GM12878 (cell line): Measurements from ENCODE around the gene KIF1C. TPM values are rescaled to one million over a fixed set of nuclear protein-coding genes. Genes with fewer than 3 reads are reported as not detected.
A peak's percentile ranks its signal among the peaks of the same experiment; 100 is the strongest.

Source experiments
- ASH2L ChIP-seq: fragments of 300-600, 200-600 bp; sonication (generic); IDR thresholded peaks from 2 replicates; pipeline ENCODE4 v1.6.1; 2017; ENCODE audit warnings: low read depth, mild to moderate bottlenecking, borderline replicate concordance
- BACH1 ChIP-seq: fragments of 450-650 bp; IDR thresholded peaks from 2 replicates; pipeline ENCODE4 v1.6.1; 2017; ENCODE audit warnings: mild to moderate bottlenecking, borderline replicate concordance
- CBFB ChIP-seq: IDR thresholded peaks from 2 replicates; pipeline ENCODE4 v1.6.1; 2016; ENCODE audit warnings: antibody characterized with exemption, low read depth
- CEBPB ChIP-seq, 2 experiments: fragments of 150-350 bp in 1 of 2; IDR thresholded peaks; 2 replicates each; pipeline ENCODE4 v1.6.1; 2012 to 2014; ENCODE audit warnings: low read depth in 2 of 2, low read length in 2 of 2, borderline replicate concordance in 1 of 2, inconsistent platforms in 1 of 2
- CHD4 ChIP-seq: fragments of 200-600 bp; sonication (generic); IDR thresholded peaks from 2 replicates; pipeline ENCODE4 v1.6.1; 2016; ENCODE audit warnings: mild to moderate bottlenecking
- DPF2 ChIP-seq: fragments of 450-650 bp; IDR thresholded peaks from 2 replicates; pipeline ENCODE4 v1.6.1; 2017; ENCODE audit warnings: mild to moderate bottlenecking
- EED ChIP-seq: sonication (generic); IDR thresholded peaks from 2 replicates; pipeline ENCODE4 v1.6.1; 2016; ENCODE audit warnings: antibody characterized with exemption, low read depth
- EP300 ChIP-seq, 2 experiments: fragments of 150-350 bp in 1 of 2; IDR thresholded peaks; 2 replicates each; pipeline ENCODE4 v1.6.1; 2011 to 2012; ENCODE audit warnings: low read depth in 2 of 2, low read length in 2 of 2, borderline replicate concordance in 1 of 2, improper control_type of control experiment in 1 of 2, inconsistent platforms in 1 of 2; ENCODE audit not compliant: control insufficient read depth in 1 of 2
- HDAC2 ChIP-seq: fragments of 200-600 bp; sonication (generic); IDR thresholded peaks from 2 replicates; pipeline ENCODE4 v1.6.1; 2017
- IKZF2 ChIP-seq, 2 experiments: fragments of 450-650 bp; IDR thresholded peaks; 2 replicates each; pipeline ENCODE4 v1.6.1; 2017; ENCODE audit warnings: mild to moderate bottlenecking in 2 of 2, moderate library complexity in 2 of 2
- POLR2A ChIP-seq: IDR thresholded peaks from 2 replicates; pipeline ENCODE4 v1.6.1; 2011; ENCODE audit warnings: low read depth, mild to moderate bottlenecking, low read length
- SMARCA5 ChIP-seq: fragments of 450-650 bp; IDR thresholded peaks from 2 replicates; pipeline ENCODE4 v1.6.1; 2017; ENCODE audit warnings: mild to moderate bottlenecking
- SUZ12 ChIP-seq: fragments of 200-600 bp; sonication (generic); IDR thresholded peaks from one replicate; pipeline ENCODE4 v1.6.1; 2018; ENCODE audit warnings: antibody characterized with exemption, mild to moderate bottlenecking; ENCODE audit not compliant: unreplicated experiment
- polyA plus RNA-seq, 11 experiments: library from polyadenylated mRNA; depleted of rRNA in 4 of 11; unstranded in 6 of 11; stranded (reverse) in 5 of 11; fragments of >200 nt; fragmentation: Nextera tagmentation in 4 of 11; fragmentation: Illumina TruSeq in 1 of 11; extraction: Ambion mirVana in 4 of 11; extraction: Trizol in 1 of 11; gene quantifications; 1 replicate in 1 of 11; 2 replicates in 10 of 11; pipeline versions ENCODE4 v1.2.1 to v1.2.3, GENCODE V29; 2011 to 2016; ENCODE audit warnings: inconsistent platforms in 2 of 11, missing spikeins in 2 of 11, low read depth in 1 of 11
- total RNA-seq, 4 experiments: library from RNA; depleted of rRNA in 3 of 4; stranded (reverse); fragments of >200 nt in 3 of 4; fragmentation: Illumina TruSeq in 1 of 4; extraction: Trizol in 1 of 4; gene quantifications; 2 replicates each; pipeline versions ENCODE4 v1.2.1 to v1.2.3, GENCODE V29; 2013 to 2021
- TF ChIP-seq, protein P1 (sequence below): fragments of 450-650 bp; IDR thresholded peaks from 2 replicates; pipeline ENCODE4 v1.6.1; 2016; ENCODE audit warnings: mild to moderate bottlenecking, moderate library complexity, borderline replicate concordance
- TF ChIP-seq, protein P2 (sequence below): fragments of 450-650 bp; formaldehyde crosslinking; IDR thresholded peaks from 2 replicates; pipeline ENCODE4 v1.4.0; 2020; ENCODE audit warnings: mild to moderate bottlenecking, moderate library complexity
- TF ChIP-seq, protein P3 (sequence below): fragments of 450-650 bp; IDR thresholded peaks from 2 replicates; pipeline ENCODE4 v1.6.1; 2017; ENCODE audit warnings: mild to moderate bottlenecking, moderate library complexity

KIF1C gene
- total and polyA plus RNA-seq, 10 of the 15 experiments (the other 5 are each of a cell fraction or from before 2014, with no cell fraction given): 1.4 to 65.9 (median 21.1) TPM

GRCh38 chr17:4967539-4968485, 29.9 kb upstream of the KIF1C start, which contains the start of gene SPAG7 (continued):
- no peak; the same call in none of the 2 replicates for TF ChIP-seq DPF2
- 0 out of 4 replicates have a peak, but pooled peaks of 1 of the 2 experiments have one; percentile 39 for TF ChIP-seq EP300 (IDR thresholded peaks at IDR 0.05; ENCODE audit: borderline replicate concordance in 1 of 2, control insufficient read depth in 1 of 2, low read depth in 2 of 2, low read length in 2 of 2)
- peak; percentile 54 to 58; a peak in 3 of 4 replicates for TF ChIP-seq IKZF2 (IDR thresholded peaks at IDR 0.05)
- peak; percentile 72; the same call in 1 of the 2 replicates for TF ChIP-seq CBFB
- peak; percentile 87 for TF ChIP-seq POLR2A
- TF ChIP-seq CEBPB (IDR thresholded peaks at IDR 0.05; ENCODE audit: borderline replicate concordance in 1 of 2, low read depth in 2 of 2, low read length in 2 of 2): no peak
- TF ChIP-seq SUZ12: no peak
- 0 out of 2 replicates have a peak, but pooled peaks have one; percentile 77 for TF ChIP-seq ASH2L
- TF ChIP-seq SMARCA5: peak; percentile 57; the same call in 1 of the 2 replicates
- TF ChIP-seq, protein P1, sequence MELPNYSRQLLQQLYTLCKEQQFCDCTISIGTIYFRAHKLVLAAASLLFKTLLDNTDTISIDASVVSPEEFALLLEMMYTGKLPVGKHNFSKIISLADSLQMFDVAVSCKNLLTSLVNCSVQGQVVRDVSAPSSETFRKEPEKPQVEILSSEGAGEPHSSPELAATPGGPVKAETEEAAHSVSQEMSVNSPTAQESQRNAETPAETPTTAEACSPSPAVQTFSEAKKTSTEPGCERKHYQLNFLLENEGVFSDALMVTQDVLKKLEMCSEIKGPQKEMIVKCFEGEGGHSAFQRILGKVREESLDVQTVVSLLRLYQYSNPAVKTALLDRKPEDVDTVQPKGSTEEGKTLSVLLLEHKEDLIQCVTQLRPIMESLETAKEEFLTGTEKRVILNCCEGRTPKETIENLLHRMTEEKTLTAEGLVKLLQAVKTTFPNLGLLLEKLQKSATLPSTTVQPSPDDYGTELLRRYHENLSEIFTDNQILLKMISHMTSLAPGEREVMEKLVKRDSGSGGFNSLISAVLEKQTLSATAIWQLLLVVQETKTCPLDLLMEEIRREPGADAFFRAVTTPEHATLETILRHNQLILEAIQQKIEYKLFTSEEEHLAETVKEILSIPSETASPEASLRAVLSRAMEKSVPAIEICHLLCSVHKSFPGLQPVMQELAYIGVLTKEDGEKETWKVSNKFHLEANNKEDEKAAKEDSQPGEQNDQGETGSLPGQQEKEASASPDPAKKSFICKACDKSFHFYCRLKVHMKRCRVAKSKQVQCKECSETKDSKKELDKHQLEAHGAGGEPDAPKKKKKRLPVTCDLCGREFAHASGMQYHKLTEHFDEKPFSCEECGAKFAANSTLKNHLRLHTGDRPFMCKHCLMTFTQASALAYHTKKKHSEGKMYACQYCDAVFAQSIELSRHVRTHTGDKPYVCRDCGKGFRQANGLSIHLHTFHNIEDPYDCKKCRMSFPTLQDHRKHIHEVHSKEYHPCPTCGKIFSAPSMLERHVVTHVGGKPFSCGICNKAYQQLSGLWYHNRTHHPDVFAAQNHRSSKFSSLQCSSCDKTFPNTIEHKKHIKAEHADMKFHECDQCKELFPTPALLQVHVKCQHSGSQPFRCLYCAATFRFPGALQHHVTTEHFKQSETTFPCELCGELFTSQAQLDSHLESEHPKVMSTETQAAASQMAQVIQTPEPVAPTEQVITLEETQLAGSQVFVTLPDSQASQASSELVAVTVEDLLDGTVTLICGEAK: peak; percentile 51; the same call in 1 of the 2 replicates
- TF ChIP-seq CHD4: no peak
- TF ChIP-seq EED: no peak
- TF ChIP-seq BACH1: 0 out of 2 replicates have a peak, but pooled peaks have one; percentile 38
- TF ChIP-seq HDAC2: no peak
- TF ChIP-seq, protein P2, sequence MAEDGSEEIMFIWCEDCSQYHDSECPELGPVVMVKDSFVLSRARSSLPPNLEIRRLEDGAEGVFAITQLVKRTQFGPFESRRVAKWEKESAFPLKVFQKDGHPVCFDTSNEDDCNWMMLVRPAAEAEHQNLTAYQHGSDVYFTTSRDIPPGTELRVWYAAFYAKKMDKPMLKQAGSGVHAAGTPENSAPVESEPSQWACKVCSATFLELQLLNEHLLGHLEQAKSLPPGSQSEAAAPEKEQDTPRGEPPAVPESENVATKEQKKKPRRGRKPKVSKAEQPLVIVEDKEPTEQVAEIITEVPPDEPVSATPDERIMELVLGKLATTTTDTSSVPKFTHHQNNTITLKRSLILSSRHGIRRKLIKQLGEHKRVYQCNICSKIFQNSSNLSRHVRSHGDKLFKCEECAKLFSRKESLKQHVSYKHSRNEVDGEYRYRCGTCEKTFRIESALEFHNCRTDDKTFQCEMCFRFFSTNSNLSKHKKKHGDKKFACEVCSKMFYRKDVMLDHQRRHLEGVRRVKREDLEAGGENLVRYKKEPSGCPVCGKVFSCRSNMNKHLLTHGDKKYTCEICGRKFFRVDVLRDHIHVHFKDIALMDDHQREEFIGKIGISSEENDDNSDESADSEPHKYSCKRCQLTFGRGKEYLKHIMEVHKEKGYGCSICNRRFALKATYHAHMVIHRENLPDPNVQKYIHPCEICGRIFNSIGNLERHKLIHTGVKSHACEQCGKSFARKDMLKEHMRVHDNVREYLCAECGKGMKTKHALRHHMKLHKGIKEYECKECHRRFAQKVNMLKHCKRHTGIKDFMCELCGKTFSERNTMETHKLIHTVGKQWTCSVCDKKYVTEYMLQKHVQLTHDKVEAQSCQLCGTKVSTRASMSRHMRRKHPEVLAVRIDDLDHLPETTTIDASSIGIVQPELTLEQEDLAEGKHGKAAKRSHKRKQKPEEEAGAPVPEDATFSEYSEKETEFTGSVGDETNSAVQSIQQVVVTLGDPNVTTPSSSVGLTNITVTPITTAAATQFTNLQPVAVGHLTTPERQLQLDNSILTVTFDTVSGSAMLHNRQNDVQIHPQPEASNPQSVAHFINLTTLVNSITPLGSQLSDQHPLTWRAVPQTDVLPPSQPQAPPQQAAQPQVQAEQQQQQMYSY (CRISPR knock-in tag): no peak
- TF ChIP-seq, protein P3, sequence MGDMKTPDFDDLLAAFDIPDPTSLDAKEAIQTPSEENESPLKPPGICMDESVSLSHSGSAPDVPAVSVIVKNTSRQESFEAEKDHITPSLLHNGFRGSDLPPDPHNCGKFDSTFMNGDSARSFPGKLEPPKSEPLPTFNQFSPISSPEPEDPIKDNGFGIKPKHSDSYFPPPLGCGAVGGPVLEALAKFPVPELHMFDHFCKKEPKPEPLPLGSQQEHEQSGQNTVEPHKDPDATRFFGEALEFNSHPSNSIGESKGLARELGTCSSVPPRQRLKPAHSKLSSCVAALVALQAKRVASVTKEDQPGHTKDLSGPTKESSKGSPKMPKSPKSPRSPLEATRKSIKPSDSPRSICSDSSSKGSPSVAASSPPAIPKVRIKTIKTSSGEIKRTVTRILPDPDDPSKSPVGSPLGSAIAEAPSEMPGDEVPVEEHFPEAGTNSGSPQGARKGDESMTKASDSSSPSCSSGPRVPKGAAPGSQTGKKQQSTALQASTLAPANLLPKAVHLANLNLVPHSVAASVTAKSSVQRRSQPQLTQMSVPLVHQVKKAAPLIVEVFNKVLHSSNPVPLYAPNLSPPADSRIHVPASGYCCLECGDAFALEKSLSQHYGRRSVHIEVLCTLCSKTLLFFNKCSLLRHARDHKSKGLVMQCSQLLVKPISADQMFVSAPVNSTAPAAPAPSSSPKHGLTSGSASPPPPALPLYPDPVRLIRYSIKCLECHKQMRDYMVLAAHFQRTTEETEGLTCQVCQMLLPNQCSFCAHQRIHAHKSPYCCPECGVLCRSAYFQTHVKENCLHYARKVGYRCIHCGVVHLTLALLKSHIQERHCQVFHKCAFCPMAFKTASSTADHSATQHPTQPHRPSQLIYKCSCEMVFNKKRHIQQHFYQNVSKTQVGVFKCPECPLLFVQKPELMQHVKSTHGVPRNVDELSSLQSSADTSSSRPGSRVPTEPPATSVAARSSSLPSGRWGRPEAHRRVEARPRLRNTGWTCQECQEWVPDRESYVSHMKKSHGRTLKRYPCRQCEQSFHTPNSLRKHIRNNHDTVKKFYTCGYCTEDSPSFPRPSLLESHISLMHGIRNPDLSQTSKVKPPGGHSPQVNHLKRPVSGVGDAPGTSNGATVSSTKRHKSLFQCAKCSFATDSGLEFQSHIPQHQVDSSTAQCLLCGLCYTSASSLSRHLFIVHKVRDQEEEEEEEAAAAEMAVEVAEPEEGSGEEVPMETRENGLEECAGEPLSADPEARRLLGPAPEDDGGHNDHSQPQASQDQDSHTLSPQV: peak; percentile 93
